HG02763 (cell line): ENCODE data around the gene CCDC154.

Source experiments
- ATAC-seq: cut with Tn5 transposase; IDR thresholded peaks from one replicate; pipeline ENCODE4 v1.9.1; 2021; ENCODE audit warnings: mild to moderate bottlenecking, moderate library complexity; ENCODE audit not compliant: unreplicated experiment

The CCDC154 gene

DNA sequence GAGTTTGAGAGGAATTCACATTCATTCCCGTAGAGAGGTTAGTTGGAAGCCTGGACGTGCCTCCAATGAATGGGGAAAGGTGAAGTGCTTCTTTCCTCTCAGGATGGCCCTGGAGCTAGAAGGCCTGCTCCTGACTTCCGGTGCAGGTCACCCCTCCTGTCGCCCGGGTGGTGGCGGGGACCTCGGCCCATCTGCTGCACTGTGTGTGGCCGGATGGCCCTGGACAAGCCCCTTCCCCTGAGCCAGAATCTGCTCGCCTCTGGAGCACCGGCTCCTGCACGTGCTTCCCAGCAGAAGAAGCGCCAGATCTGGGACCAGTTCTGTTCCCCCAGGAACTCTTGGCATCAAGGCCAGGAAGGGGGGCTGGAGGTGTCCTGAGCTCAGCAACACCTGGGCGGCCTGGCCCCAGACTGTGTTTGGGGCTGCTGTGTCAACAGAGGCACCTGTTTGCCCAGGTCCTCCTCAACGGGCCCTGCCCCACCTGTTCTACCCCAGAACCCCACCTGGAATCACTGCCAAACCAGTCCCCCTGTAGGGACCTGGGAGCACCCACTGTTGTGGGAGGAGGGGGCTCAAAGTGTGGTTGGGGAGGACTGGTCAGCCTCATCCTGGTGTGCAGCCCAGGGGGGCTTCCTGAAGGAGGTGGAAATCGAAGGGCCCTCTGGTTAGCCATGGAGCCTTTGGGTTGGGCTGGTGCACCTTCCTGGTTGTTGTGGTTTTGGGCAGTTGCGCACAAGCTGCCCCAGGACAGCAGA is 18.6 kb downstream of the CCDC154 start:
- ATAC-seq: no peak

DNA sequence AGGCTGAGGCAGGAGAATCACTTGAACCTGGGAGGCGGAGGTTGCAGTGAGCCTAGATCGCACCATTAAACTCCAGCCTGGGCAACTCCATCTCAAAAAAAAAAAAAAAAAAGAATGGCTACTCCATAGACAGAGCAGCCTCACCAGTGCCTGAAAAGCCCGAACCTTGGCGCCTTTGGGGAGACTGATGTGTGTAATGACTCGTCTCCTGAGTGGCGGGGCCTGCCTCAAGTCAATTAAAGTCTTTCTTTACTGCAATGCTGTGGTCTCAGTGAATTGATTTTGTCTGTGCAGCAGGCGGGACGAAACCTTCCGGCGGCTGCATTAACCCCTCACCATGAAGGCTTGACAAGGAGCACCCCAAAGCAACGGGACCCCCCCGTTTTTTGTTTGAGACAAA is 20.3 kb downstream of the CCDC154 start:
- ATAC-seq: no peak

- no peak for ATAC-seq
These were observed 22.3 kb downstream of the CCDC154 start for GRCh38 chr16:1422076-1422475.

DNA sequence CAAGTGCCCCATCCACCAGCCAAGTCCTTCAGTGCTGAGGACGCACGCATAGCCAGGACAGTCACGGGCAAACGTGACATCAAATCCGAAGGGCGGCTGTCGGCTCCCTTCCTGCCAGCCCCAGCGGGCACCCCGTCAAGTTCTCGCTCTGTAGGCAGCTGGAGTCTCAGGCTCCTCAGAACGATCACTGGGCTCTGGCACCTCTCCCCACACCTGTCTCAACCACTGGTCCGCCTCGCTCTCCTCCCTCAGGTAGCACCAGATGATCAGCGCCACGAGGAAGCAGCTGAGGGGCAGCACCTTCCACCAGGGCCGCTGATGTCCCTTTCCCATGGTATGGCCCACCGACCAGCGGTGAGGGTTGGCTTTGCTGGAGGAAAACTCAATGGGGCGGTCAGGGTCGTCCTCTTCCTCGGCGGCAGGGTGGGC is 24.2 kb downstream of the CCDC154 start:
- no peak for ATAC-seq

DNA sequence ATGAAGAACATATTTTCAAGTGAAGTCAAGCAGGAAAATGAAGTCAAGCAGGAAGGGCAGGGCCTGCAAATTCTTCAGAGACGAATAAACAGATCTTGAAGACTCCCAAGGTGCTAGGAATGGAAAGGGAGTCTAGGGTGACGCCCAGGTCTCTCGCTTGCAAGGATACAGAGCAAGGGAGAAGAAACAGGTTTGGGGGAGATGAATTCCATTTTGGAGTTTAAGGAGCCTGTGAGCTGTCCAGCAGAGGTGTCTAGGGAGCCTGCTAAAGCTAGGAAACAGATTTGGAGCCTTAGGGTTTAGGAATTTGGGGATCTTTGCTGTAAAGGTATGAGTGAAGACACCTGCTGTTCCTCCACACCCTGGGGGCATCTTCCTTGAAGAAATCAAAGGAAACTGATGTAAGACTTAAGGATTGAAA is 27.8 kb downstream of the CCDC154 start:
- no peak for ATAC-seq

DNA sequence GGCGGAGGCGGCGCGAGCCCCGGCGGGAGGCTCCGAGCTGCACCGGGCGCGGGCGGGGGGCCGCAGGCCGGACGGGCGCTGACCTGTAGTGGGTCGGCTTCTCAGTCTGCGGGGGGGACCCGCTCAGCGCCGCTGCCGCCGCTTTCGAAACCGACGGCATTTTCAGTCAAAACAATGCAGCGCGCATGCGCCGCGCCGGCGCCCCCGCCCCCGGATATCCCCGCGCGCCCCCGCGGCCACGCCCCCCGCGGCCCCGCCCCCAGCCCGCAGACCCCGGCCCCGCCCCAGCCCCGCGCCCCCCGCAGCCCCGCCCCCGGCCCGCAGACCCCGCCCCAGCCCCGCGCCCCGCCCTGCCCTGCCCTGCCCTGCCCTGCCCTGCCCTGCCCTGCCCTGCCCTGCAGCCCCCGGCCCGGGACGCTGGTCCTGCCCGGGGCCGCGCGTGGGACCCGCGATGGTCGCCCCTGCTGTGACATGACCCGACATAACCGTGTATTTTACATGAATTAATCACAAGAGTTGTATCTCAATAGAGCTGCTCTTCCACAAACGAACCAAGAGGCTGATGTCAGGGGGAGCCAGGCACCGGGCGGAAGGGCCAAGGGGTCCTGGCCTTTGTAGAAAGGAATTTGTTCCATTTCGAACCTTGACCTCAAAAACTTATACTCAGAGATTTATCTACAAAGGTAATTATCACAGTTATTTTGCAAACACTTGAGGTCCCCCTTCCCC is 29.7 kb downstream of the CCDC154 start, which contains the start of gene UNKL:
Gene UNKL, minus strand, starts transcription at position 173 of the 729 bp plus-strand sequence. Its CDS starts 13 bp downstream, at position 160.
- ATAC-seq: peak; percentile 50

DNA sequence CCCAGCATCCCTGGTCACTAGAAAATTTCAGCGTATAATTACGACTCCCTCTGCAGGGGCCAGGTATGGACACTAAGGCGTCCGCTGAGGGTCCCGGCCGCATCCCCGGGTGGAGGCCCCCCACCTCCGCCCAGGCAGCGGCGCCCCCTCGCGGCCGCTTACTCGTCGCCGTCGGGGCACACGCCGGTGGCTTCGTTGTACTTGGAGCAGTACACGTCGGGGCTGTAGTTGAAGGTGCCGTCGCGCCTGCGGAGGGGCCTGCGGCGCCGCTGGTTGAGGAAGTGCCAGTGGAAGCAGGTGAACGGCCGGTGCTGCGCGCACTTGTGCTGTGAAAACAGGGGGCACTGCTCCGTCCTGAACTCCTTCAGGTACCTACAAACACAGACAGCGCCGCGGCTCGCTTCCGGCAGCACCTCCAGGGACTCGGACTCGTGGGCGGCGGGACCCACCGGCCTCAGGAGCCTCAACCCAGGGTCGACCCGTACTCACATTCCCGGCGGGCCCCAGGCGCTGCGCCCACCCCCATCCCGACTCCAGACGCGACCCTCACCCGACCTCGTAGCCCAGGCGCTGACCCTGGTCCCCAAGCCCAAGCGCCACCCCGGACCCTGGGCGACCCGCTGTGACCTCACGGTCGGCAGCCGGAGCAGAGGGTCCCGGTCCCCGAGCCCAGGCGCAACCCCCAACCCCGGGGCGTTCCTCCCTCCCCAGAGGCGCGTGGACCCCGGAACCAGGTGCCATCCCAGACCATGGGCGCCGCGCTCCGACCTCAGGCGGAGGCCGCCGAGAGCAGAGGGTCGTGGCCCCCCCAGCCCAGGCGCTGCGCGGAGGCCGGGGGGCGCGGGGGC is 30.4 kb downstream of the CCDC154 start:
- peak; percentile 43 for ATAC-seq

- ATAC-seq: no peak
These were observed 31.5 kb downstream of the CCDC154 start for GRCh38 chr16:1412847-1413246.

DNA sequence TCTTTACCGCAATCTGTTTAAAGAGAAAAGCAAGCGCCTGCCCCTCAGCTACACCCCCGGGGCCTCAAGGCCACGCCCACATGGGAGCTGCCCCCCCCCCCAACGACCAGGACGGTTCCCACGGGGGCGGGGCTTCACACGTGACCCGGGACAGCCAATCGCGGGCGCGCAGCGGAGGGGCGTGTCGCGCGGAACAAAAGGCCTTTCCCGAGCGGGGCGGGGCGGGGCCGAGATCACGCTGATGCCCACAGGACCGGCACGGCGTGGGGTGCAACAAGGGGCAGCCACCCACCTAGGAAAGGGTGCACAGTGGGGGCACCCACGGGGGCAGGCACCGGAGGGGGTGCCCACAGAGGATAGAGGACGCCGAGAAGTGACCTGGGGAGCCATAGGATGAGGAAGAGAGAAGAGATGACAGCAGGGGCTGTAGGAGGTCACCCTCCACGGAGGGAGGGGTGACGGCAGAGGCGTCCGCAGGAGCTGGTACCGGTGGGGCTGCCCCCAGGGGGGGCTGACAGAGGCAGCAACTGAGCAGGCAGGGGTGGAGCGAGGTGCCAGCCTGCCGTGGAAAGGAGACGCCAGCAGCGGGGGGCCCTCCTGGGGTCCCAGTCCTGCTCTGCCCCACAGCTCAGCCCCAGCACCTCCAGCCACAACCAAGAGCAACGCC is 36.1 kb downstream of the CCDC154 start:
- peak; percentile 67 for ATAC-seq

- ATAC-seq: no peak
These were observed 36.6 kb downstream of the CCDC154 start for GRCh38 chr16:1407753-1408152.

DNA sequence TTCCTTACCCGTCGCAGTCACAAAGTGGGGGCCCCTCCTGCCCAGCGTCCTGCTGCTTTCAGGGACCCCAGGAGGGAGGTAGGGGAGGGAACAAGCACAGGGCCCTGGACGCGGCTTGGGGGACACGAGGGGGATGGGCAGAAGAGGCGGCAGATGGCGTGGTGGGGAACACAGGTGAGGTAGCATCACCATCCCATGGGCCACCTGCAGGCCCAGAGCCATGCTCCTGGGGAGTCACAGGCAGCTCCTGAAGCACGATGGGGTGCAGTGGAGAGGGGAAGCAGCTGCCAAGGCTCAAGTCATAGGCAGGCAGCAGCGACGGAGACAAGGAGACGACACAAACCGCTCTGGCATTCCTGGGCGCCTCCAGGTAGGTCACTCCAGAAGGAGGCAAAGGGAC is 40.6 kb downstream of the CCDC154 start:
- no peak for ATAC-seq

DNA sequence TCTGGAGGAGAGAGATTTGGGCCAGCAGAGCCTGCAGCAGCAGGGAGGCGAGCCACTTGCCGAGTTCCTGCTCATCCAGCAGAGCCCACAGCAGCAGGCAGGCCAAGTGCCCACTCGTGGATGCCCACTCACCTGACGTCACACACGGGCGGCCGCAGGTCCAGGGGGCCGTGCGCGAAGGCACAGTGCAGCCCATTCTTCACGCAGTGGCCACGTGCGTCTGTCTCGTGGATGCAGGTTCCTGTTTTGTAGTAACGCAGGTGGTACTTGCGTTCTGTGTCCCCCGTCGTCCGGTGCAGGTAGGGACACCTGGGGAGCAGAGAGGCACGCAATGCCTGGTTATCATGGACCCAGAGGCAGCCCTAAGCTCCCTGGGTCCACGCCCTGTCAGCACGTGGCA is 41.3 kb downstream of the CCDC154 start:
- ATAC-seq: no peak

GRCh38 chr16:1401758-1402154 is 42.6 kb downstream of the CCDC154 start:
- no peak for ATAC-seq

DNA sequence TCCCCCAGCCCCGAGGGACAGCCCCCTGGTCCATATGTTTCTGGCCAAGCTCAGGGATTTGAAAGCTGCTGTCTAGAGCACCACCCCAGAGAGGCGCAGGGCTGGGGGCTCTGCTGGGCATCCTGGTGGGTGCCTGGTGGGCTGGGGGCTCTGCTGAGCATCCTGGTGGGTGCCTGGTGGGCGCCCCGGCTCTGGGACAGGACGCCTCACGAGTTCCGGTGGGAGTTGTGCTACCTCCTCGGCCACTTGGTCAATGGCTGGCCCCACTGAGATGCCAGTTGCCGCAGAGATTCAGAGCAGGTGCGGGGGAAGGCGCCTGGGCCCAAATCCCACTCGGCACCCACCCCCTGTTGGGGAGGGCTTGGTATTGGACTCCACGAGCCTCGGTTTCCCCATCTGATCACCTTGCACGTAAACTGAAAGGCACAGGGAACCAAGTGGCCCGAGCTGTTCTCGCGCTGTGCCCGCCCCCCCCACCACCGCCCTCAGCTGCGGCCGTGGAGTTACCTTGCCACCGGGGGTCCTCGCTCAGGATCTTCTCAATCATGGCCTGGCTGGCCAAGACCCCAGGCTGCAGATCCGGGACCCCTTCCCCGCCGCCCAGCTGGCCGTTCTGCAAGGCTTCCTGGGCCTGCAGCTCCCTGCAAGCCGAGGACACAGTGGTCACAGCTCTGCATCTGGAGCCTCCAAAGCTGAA is 43.1 kb downstream of the CCDC154 start:
- ATAC-seq: no peak

- ATAC-seq: no peak
These were observed 45.4 kb downstream of the CCDC154 start for GRCh38 chr16:1398826-1399581.

DNA sequence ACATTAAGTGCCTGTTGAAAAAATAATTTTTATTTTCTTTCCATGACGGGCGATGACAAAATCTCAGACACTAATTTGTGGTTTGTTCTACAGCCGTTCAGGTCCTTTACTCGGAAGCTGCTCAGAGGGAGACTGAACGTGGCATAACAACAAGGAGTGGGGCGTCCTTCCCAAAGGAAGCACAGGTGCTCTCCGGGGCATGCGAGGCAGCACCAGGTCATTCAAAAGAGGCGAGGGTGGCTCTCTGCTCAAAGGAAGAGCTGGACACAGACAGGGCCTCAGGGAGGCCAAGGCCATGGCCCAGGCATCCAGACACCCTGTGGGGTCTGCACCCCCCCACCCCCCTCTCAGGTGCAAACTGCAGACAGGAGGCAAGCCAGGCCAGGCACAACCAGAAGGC is 46.0 kb downstream of the CCDC154 start:
- ATAC-seq: no peak

DNA sequence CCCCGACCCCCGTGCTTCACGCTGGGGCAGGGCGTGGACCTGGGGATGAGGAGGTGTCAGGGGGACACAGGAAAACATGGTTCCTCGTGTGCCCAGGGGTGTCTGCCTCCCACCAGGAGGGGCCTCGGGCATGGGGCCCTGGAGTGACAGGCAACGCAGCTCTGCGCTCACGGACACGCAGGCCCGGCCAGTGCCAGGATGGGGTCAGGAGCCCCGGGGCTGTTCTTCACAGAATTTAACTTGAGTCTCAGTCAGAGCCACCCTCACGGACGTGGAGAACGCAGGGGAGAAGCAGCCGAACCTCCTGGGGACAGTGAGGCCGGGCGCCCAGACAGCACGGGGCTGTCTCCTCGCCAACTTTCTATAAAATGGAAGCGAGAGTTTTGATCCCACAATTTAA is 46.6 kb downstream of the CCDC154 start:
- ATAC-seq: no peak

DNA sequence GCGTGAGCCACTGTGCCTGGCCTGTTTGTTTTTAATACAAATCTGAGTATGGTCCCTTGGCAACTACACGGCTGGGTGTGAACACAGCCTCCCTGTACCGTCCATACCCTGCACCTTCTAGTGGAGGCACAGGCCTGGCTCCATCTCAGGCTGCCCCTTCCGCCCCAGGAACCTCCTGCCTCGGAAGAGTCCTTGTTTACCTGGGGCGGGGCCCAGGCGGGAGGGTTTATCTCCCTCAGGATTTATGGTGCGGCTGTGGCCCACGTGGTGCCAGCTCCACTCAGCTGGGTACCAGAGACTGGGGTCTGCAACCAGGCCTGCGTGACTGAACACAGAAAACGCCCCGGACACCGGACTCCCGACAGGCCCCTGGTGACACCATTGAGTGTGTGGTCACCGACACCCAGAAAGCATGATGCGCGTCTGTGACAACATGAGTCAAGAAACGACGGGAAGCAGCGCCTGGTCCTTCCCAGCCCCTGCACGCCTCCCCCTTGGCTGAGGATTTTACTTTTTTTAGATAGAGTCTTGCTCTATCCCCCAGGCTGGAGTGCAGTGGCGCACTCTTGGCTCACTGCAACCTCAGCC is 48.8 kb downstream of the CCDC154 start:
- no peak for ATAC-seq

DNA sequence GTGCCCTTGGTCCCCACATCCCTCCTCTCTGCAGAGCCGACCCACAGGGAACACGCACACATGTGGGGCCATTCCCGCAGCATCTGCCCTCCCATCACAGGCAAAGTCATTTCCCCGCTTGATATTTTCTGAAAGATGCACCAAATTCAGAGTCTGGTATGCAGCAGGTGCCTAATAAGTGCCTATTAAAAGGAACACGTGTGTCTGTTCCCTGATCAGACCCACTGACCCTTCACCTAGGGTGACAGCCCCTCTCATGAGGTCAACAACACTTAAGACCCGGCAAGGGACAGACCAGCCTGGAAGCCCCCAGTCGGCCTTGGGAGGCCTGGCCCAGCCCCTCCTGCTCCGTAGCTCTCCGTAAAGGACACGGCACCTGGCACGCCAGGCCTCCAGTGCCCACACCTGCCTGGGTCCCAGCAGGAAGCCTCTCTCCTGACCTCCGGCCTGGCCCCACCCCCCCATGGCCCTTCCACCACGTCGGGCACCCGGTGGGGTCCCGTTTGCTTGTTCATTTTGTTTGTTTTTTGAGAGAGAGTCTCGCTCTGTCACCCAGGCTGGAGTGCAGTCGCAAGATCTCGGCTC is 49.9 kb downstream of the CCDC154 start:
- ATAC-seq: no peak
